GM21423 (cell line): Measurements from ENCODE around the gene ZNF692.

Source experiments
- ATAC-seq: cut with Tn5 transposase; IDR thresholded peaks from one replicate; pipeline ENCODE4 v1.9.1; 2021; ENCODE audit warnings: mild to moderate bottlenecking, moderate library complexity; ENCODE audit not compliant: unreplicated experiment

ZNF692 gene

DNA sequence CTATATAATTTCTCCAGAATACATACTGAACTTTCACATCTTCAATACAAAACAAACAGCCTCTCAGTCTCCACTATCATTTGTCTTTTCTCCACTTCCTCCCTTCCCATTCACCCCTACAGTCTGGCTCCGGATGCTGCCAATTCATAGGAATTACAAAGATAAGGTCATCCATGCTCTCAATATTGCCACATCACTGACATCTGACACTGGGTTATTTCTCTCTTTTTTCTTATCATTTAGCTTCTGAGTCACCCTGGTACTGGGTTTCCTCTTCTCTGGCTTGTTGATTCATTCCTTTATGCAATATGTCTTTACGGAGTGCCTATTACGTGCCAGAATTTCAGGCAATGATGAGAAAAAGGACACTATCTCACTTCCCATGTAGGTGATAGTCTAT is 30.0 kb downstream of the ZNF692 start:
- ATAC-seq = no peak

DNA sequence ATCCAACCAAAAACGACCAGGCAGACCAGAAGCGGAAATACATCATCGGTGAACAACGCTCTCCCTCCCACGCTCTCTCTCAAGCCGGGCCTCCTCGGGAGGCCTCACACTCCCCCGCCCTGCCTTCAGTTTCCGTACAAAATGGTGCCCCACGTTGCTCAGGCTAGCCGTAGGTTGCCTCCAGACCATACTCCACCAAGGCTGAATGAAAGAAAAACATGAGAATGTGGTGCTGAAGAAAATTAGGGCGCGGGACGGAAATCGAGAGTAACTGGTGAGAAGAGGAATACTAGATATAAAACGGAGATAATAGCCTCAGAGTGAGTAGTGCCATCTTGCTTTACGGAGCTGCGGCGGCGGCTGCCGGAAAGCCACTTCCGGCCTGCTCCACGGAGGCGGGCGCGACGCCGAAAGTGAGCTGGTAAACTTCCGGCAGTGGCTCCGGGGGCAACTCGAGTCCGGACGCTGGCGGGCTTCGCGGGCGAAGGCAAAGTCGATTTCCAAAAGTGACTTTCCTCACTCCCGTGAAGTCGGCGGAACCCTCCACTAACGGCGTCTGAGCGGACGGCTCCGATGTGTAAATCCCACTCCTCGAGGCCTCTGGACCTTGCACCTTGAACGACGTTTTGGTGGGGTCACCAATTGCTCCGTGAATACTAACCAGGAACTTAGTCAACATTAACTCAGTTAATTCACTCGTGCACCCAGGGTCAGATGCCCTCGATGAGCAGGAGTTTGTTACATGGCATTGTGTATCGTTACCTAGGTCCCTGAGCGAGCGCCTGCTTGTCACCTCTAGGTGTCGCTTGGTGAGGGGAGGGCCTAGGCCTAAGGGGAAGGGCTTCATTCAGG is 32.8 kb downstream of the ZNF692 start, which contains the start of gene SH3BP5L:
Gene SH3BP5L, minus strand, starts transcription at position 7 of the 852 bp plus-strand sequence. CDS start 980 bp downstream, outside the sequence.
- peak; percentile 92 for ATAC-seq

DNA sequence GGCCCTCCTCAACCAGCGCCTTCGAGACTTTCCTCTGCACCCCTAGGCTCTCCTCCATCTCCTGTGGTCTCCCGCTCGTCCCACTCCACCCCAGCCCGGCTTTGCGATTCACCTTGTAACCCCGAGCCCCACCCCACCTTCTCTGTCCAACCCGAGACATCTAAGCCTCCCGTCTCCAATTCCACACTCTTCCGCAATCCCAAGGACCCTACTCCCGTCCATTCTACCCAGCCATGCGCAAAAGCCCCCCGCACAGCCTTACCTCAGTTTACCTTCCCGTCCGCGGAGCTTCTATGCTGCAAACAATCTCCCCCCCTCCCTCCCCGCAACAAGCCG is 33.3 kb downstream of the ZNF692 start:
- ATAC-seq = peak; percentile 3

DNA sequence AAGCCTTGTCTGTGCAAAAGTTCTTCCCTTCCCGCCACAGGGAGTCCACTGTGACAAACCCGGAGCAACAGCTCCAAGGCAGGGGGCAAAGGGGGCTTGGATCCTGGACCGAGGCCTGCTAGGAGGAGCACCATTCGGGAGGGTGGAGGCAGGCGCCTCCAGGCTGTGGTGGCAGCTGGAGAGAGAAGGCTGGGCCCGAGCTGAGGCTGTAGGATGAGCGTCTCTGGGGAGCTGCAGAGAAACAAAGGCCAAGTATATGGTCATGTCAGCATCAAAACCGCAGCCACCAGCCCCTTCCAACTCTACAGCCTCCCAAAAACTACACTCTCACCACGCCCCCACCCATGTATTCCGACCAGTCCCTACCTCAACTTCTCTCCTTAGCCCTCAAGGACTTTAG is 33.7 kb downstream of the ZNF692 start:
- ATAC-seq = no peak

DNA sequence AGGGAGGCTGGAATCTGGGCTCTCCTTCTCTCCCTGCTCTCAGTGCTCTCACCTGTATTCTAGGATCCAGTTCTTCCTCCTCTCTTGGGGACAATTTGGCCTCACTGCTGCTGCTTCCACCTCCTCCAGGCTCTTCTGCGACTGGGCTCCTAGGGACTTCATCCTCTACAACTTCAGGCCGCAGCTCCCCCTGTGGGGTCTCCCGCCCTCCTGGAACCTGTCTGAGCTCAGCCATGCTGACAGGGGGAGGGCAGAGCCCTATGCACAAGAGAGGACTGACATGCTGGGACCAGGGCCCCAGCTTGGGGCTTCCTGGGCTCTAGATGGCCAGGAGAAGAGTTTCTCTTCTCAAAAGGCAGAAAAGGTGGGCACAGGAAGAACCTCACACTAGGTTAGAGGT is 34.2 kb downstream of the ZNF692 start:
- no peak for ATAC-seq

DNA sequence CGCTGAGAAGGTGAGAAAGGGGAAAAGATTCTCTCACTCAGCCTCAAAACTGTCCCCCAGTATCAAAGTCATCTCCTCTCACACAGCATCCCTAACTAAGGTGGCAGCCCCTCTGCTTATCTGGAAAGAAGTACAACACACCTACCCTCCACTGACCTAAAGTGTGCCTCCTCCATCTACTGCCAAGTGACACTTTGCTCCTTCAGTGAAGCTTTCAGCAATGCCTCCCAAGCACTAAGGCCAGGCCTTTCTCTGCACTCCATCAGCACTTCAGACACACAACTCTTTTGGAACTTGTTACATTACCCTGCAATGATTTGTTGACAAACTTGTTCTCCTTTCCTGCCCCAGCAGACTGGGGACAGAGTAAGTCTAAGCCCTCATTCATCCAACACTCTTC is 34.6 kb downstream of the ZNF692 start:
- ATAC-seq = no peak

DNA sequence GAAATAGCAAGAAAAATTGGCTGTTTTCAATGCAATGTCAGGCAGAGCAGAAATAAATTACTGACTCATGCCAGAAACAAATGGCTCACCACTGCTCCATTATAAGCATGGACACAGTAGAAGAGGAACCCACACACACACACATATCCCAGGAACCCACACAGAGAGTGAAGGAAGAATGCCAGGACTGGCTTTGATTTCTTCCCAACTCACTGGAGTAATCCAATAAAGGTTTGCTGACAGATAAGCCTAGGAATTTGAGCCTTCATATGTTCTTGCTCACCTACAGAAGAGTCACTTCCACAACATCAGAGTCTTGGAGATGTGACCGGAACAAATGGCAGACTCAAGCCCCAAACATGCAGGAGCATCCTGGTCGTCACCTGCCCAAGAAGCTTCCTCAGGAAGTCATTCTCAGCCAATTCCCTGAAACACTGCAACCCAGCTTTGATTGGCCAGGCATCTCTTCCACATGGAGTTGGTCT is 35.3 kb downstream of the ZNF692 start:
- ATAC-seq = no peak

DNA sequence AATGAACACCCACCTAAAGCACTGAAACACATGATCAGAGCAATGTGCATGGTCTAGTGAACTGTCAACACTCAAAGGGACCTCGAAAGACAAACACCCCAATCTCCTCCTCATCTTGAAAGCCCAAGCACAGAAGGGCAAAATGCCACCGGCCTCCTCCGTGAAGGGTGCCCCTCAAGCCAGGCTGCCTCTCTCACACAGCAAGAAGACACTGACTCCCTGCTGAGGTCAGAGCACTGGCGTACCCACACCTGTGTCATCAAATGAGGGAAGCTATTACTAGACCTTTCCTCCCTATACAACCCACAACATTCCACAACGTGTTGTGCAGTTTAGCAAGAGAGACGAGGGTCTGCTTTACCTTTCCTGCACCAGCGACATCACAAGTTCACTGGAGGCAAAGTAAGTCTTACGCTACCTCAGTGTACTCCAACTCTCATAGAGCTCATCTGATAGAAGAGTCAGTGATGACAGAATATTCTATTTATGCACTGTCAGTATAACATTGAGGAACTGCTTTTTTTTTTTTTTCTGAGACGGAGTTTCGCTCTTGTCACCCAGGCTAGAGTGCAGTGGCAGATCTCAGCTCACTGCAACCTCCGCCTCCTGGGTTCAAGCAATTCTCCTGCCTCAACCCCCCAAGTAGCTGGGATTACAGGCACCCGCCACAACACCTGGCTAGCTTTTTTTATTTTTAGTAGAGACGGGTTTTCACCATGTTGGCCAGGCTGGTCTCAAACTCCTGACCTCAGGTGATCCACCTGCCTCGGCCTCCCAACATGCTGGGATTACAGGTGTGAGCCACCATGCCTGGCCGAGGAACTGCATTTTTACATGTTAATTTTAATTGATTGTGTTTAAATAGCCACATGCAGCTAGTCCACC is 36.5 kb downstream of the ZNF692 start:
- ATAC-seq = no peak

DNA sequence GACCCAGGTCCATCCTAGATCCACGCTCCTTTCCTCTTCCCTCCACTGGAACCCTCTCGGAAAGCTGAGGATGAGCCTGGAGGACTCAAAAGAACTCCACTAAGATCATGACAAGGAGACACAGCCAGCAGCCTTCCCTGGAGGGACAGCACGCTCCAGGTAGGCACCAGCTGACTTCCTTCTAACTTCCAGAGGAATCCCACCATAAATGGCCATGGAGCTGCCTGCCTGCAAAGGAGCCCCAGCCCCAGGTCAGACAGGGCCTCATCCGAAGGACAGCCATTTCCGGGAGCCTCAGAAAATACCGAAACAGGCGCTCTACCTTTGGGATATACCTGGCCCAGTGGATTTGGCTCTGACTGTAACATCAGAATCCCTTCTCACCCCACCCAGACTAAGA is 37.2 kb downstream of the ZNF692 start:
- no peak for ATAC-seq

DNA sequence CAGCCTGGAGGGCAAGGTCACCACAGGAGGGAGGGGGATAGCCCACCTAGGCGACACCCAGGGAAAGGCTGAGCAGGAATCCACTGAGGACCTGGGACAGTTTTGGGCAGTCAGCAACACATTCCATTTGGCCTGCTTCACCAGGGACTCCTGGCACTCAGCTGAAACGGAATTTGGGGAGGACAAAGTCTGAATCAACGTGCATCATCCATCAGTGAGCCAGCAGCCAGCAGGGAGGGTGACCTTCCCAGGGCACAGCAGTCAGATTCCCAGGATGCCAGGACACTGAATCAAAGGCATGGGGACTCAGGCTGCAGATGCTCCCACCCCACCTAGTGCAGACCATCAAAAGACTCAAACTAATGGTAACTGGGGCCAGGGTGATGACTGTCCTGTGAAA is 37.8 kb downstream of the ZNF692 start:
- no peak for ATAC-seq

DNA sequence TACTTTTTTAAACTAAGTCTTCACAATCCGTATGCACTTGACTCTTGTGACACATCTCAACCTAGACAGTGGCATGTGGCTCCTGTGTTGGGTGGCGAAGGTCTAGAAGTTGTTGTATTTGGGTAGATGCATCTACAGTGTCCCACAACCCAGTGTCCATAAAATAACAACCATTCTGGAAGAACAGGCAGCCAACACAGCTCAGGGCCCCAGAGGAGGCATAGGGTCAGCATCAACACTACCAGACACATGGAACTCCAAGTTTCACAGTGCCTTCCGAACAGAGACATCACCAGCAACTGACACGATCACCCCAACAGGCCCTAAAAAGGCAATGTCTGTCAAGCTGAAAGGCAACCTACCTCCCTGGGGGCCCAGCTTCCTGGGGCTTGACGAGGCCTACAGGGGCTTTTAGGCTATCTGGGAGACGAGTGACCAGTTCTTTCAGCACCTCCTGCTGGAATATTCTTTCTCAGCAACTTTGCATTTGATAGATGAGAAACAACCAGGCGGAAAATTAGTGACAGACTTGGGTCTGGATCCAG is 38.8 kb downstream of the ZNF692 start:
- ATAC-seq = no peak

DNA sequence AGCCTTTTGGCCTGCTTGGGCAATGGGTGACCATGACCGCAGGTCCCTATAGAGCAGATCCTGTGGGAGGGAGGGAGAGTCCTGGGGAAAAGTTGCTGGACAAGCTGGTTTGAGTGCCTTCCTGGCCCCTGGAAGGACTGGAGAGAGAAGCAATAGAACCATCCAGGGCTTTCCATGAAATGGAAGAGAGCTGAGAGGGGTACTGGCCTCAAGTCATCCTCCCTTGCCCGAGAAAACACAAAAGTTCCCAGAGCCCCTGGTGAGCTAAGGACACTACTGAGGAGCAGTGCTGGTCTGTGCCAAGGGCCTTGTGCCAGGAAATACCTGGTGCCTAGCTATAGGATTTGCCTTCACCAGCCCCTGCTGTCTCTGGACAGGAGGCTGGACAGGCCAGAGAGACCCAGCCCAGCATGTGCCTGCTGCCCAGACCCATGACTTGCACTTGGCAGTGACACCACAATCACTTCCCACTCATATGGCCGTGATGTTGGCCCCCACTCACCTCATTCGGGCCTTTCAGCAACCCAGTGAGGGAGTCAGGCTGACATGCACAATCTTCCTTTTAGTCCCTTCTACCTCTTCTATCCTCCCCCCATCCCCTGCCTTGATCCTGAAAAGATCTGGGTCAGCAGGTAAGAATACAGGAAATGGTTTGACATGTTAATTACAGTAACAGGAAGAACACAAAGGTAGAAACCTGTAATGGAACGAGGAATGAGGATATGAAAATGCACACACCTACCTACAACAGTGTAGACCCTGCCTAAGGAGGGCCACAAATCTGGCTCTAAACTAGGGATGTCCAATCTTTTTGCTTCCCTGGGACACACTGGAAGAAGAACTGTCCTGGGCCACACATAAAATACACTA is 40.1 kb downstream of the ZNF692 start:
- ATAC-seq = no peak

DNA sequence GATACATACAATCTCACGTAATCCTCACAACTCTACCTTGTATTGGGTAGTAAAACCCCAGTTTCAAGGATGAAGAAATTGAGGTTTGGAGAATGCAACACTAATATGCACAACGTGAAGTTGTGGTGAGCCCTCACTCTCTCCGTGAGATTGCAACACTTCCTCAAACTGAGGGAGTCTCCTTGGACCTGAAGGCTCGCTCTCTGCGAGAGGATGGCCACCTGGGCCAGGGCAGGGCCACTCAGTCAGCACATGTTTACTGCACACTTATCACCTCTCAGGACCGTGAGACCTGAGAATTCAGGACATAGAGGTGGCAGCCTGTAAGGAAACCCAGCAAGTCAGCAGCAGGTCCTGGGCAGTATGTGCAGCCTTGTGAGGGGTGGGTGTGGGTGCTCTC is 41.8 kb downstream of the ZNF692 start:
- ATAC-seq = no peak

DNA sequence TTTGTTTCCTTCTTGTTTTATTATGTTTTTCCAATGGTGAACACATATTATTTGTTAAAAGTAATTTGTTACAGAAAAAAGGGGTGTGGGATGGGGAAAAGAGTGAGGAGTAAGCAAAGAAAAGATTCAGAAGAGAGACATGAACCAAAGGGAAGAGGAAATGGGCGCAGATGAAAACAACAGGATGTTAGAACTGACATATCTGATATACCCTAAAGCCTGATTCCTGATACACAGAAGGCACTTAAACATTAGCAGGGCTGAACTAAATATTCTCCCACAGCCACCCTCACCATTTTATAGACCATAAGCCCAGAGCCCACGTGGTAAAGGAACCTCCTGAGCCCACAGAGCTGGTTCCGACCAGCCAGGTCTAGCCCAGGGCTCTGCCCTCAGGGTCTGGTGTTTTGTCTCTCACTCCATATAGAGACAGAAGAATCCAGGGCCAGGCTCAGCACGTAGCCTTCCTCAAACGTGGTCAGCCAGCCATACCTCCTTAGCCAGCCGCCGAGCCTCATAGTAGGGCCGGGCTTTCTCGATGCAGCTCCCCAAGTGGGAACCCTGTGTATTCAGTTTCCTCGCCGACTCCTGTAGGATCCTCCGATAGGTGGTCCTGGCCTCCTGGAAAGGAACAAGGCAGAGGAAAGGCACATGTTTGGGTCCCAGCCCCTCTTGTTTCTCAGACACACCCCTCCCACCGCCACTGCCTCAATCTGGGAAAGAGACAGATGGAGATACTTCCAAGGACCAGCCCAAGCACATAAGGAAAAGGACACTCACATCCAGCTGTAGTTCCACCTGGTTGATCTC is 42.6 kb downstream of the ZNF692 start:
- ATAC-seq = no peak

DNA sequence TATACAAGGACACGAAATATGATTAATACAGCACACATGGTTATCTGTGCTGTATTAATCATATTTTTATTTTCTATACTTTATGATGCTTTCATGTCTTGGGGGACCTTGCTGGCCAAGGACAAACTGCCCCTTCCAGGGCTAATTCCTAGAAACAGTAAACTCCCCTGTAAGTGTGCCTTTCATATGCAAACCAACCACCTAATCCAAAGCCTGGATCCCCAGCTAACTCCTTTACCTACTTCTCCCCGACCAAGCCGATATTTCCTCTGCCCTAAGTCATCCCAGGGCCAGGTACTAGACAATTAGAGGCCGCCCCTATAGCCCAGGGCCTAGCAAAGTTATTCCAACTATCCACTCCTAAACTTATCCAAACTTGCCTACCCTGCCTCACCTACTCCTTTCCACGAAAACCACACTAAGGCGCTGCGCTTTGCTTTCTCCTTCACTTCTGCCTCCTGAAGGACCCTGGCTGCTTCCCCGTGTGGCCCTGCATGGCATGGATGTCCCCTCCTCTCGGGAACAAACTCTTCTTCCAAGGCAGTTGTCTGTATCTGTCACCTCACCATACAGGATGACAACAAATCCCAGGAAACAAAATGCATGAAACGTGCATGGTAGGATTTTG is 43.4 kb downstream of the ZNF692 start:
- no peak for ATAC-seq

DNA sequence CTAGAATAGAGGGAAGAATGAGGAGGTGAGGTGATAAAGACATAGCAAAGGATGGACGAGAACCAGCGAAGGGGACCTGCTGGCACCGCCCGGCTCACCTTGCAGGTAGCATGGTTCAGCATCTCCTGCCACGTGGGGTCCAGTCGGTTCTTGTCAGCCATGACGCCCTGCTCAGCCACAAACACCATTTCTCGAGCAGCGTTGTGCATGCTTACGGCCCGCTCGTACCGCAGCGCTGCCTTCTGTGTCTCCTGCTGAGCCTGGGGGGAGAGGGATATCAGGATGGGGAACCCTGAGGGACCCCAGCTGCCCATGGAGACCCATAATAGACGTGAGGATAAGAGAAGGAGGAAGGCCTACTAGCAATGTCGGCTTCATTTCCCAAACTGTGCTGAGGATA is 44.5 kb downstream of the ZNF692 start:
- ATAC-seq = no peak

DNA sequence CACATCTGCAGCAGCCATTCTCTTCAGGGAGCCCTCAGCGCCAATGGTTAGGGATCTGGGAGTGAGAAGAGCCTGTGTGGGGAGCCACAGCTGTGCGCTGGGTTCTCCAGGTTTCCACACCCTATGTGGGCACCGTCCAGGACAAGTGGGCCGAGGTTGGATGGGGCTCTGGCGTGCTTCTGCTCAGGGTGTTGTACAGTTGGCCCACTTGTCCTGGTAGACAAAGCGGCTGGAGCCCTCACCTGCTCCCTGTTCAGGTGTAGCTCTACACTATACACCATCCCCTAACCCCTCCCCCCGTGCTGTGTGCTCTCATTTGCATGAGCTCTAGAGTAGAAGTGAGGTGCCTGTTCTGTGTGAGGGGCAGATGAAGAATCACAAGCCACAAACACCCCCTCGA is 45.3 kb downstream of the ZNF692 start:
- ATAC-seq = no peak

DNA sequence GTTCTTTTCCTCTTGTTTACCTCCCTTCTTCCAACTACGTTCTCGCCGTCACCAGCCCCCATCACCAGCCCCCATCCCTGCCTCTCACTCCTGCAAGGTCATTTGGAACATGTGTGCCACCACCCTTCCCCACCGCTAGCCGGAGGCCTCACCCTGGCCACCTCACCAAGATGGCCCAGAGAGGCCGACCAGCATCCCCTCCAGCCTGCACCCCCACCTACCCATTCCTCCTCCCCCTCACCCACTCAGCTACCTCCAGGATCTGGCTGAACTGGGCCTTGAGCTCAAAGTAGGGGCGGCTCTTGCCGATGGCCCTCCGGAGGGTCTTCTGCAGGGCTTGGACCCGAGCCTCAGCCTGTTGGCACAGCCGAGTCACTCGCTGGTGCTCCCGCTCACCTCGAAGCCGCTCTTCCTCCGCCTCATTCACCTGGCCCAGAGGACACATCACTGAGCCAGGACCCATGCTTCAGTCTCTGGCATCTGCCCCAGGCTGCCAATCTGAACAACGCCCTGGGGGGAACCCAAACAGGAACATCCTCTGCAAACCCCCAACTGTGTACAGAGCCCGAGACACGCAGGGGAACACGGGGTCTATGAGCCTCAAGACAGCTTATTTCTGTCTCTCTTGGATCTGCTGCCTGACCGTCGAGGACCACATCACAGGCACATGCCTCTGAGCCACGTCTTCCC is 46.0 kb downstream of the ZNF692 start:
- ATAC-seq = no peak
